Liver (tissue), 9 donors: ENCODE results near the gene TNFRSF8. TPM values are rescaled to one million over a fixed set of nuclear protein-coding genes. Genes with fewer than 3 reads are reported as not detected.
A peak's percentile ranks its signal among the peaks of the same experiment; 100 is the strongest.

Experiments
- DNase-seq: peaks from one replicate; pipeline ENCODE4 v3.0.0-alpha.2; 2017; ENCODE audit warnings: low spot score
- H3K27ac ChIP-seq, 2 donors: one replicate each; pipeline ENCODE4 v1.7.0; 2013; ENCODE audit warnings: inconsistent platforms in 2 of 2, low read length in 2 of 2, control low read depth in 1 of 2, low read depth in 1 of 2, mild to moderate bottlenecking in 1 of 2
- H3K27me3 ChIP-seq, 4 donors: one replicate each; pipeline versions ENCODE4 v1.6.1 to v1.7.0; 2013; ENCODE audit warnings: low read length in 3 of 4, inconsistent platforms in 1 of 4, mild to moderate bottlenecking in 1 of 4, moderate library complexity in 1 of 4; ENCODE audit not compliant: control insufficient read depth in 4 of 4, insufficient read depth in 4 of 4
- H3K36me3 ChIP-seq, 4 donors: one replicate each; pipeline versions ENCODE4 v1.6.1 to v1.7.0; 2013; ENCODE audit warnings: low read length in 3 of 4, mild to moderate bottlenecking in 3 of 4, low read depth in 1 of 4, moderate library complexity in 1 of 4; ENCODE audit not compliant: control insufficient read depth in 4 of 4, insufficient read depth in 3 of 4
- H3K4me1 ChIP-seq, 4 donors: one replicate each; pipeline versions ENCODE4 v1.6.1 to v1.7.0; 2013; ENCODE audit warnings: low read length in 3 of 4, mild to moderate bottlenecking in 3 of 4, moderate library complexity in 1 of 4; ENCODE audit not compliant: control insufficient read depth in 4 of 4, insufficient read depth in 4 of 4
- H3K4me3 ChIP-seq, 3 donors: one replicate each; pipeline versions ENCODE4 v1.6.1 to v1.7.0; 2013; ENCODE audit warnings: low read length in 3 of 3, control low read depth in 1 of 3, low read depth in 1 of 3, mild to moderate bottlenecking in 1 of 3
- H3K9ac ChIP-seq, 2 donors: one replicate each; pipeline ENCODE4 v1.7.0; 2013; ENCODE audit warnings: low read length in 2 of 2, mild to moderate bottlenecking in 2 of 2, moderate library complexity in 2 of 2, control low read depth in 1 of 2, low read depth in 1 of 2
- H3K9me3 ChIP-seq, 4 donors: one replicate each; pipeline versions ENCODE4 v1.6.1 to v1.7.0; 2013; ENCODE audit warnings: low read length in 3 of 4; ENCODE audit not compliant: control insufficient read depth in 4 of 4
- EGR1 ChIP-seq, 2 donors: IDR thresholded peaks; 2 replicates each; pipeline ENCODE4 v1.6.1; 2016 to 2018; ENCODE audit warnings: antibody characterized with exemption in 2 of 2, low read depth in 2 of 2
- FOXA1 ChIP-seq: IDR thresholded peaks from 2 replicates; pipeline ENCODE4 v1.6.1; 2016; ENCODE audit warnings: antibody characterized with exemption
- FOXA2 ChIP-seq: IDR thresholded peaks from 2 replicates; pipeline ENCODE4 v1.6.1; 2016; ENCODE audit warnings: antibody characterized with exemption
- GABPA ChIP-seq, 2 donors: IDR thresholded peaks in 1 of 2; conservative IDR thresholded peaks in 1 of 2; 2 replicates each; pipeline ENCODE4 v1.6.1; 2016; ENCODE audit warnings: antibody characterized with exemption in 2 of 2, mild to moderate bottlenecking in 1 of 2, moderate library complexity in 1 of 2
- HNF4A ChIP-seq, 2 donors: conservative IDR thresholded peaks; 2 replicates each; pipeline ENCODE4 v1.6.1; 2016; ENCODE audit warnings: antibody characterized with exemption in 2 of 2, mild to moderate bottlenecking in 2 of 2
- HNF4G ChIP-seq: IDR thresholded peaks from 2 replicates; pipeline ENCODE4 v1.6.1; 2016; ENCODE audit warnings: antibody characterized with exemption
- JUND ChIP-seq, 2 donors: IDR thresholded peaks; 2 replicates each; pipeline ENCODE4 v1.6.1; 2016; ENCODE audit warnings: antibody characterized with exemption in 2 of 2
- RAD21 ChIP-seq, 2 donors: IDR thresholded peaks; 2 replicates each; pipeline ENCODE4 v1.6.1; 2016; ENCODE audit warnings: antibody characterized with exemption in 2 of 2, mild to moderate bottlenecking in 2 of 2
- RXRA ChIP-seq, 2 donors: IDR thresholded peaks; 2 replicates each; pipeline ENCODE4 v1.6.1; 2017 to 2018; ENCODE audit warnings: antibody characterized with exemption in 2 of 2, mild to moderate bottlenecking in 1 of 2
- SP1 ChIP-seq: IDR thresholded peaks from 2 replicates; pipeline ENCODE4 v1.6.1; 2018; ENCODE audit warnings: antibody characterized with exemption, mild to moderate bottlenecking
- TAF1 ChIP-seq: conservative IDR thresholded peaks from 2 replicates; pipeline ENCODE4 v1.6.1; 2016; ENCODE audit warnings: antibody characterized with exemption, mild to moderate bottlenecking
- YY1 ChIP-seq: IDR thresholded peaks from 2 replicates; pipeline ENCODE4 v1.6.1; 2016; ENCODE audit warnings: antibody characterized with exemption, mild to moderate bottlenecking
- WGBS: extraction: QIAGEN DNeasy Blood & Tissue Kit; methylation state at CpG from one replicate; pipeline ENCODE4 v1.1.7; 2013; 5-methylcytosine and 5-hydroxymethylcytosine counted together
- polyA plus RNA-seq, 2 donors: library from polyadenylated mRNA; stranded (reverse) in 1 of 2; unstranded in 1 of 2; fragments of 200-250 nt in 1 of 2; fragments of >200 nt in 1 of 2; fragmentation: Nextera tagmentation in 1 of 2; extraction: Ambion mirVana in 1 of 2; gene quantifications; one replicate each; pipeline versions ENCODE4 v1.2.1 to v1.2.3, GENCODE V29; 2013 to 2015
- total RNA-seq, 2 donors: library from RNA; depleted of rRNA; stranded (reverse); fragments of >200 nt; gene quantifications; one replicate each; pipeline ENCODE4 v1.2.3, GENCODE V29; 2014
- TF ChIP-seq, protein P1 (sequence below): fragments of 150-350 bp; IDR thresholded peaks from 2 replicates; pipeline ENCODE4 v1.5.1; 2017; ENCODE audit warnings: improper control_type of control experiment, low read depth, low read length; ENCODE audit not compliant: missing input control
- TF ChIP-seq, protein P2 (sequence below): IDR thresholded peaks from 2 replicates; pipeline ENCODE4 v1.6.1; 2016; ENCODE audit warnings: antibody characterized with exemption
- TF ChIP-seq, protein P3 (sequence below): IDR thresholded peaks from 2 replicates; pipeline ENCODE4 v1.6.1; 2016; ENCODE audit warnings: antibody characterized with exemption, mild to moderate bottlenecking
- TF ChIP-seq, protein P4 (sequence below): IDR thresholded peaks from 2 replicates; pipeline ENCODE4 v1.6.1; 2016; ENCODE audit warnings: antibody characterized with exemption
- donor health status: healthy.
- donor health status: healthy.
- donor health status: healthy.
- donor health status: healthy.
- donor health status: healthy.

TNFRSF8 gene
- total and polyA plus RNA-seq, 4 donors: 0.08 to 0.19 (median 0.12) TPM

DNA sequence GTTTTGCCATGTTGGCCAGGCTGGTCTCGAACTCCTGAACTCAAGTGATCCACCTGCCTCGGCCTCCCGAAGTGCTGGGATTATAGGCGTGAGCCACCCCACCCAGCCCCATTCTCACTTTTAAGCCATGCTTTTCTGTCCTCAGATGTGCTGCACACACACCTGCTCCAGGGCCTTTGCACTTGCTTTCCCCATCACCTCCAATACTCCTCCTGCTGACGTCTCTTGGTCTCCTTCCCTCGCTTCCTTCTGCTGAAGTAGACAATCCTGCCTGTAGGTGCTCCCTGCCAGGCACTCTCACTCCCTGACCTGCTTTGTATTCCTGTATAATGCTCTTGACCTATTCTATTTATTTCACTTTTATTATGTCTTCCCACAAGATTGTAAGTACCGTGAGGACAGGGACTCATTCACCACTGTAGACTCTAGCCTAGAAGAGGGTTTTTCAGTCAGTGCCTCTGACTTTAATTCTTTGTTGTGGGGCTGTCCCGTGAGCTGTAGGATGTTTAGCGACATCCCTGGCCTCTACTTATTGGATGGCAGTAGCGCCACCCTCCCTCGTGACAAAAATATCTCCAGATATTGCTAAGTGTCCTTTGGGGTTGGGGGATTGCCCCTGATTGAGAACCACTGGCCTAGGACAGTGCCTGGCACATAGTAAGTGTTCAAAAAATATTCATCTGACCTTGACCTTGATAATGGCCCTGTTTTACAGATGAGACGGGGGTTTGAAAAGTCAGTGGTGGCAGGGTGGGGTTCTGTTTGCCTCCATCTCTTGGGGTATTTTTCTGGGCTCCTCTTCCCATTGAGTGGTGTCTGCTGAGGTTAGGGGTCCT lies 108.3 kb downstream of the TNFRSF8 start:
- Histone ChIP-seq H3K4me1 (peaks cover 8 to 73% (median 33%) of the 10 kb centered on the region in 4 donors), H3K36me3 (no peaks in the 10 kb centered on the region), H3K27me3 (no peaks in the 10 kb centered on the region), H3K9ac (no peak overlapping the region), H3K27ac (peak overlapping the region; percentile 30 to 53), H3K4me3 (no peak overlapping the region), H3K9me3 (no peaks in the 10 kb centered on the region)
- TF ChIP-seq JUND (IDR thresholded peaks at IDR 0.05): no peak
- TF ChIP-seq RXRA (IDR thresholded peaks at IDR 0.05): no peak
- no peak for TF ChIP-seq RAD21 (IDR thresholded peaks at IDR 0.05)
- no peak for TF ChIP-seq HNF4A (conservative IDR thresholded peaks at IDR 0.05)
- TF ChIP-seq HNF4G: no peak
- TF ChIP-seq, protein P1, sequence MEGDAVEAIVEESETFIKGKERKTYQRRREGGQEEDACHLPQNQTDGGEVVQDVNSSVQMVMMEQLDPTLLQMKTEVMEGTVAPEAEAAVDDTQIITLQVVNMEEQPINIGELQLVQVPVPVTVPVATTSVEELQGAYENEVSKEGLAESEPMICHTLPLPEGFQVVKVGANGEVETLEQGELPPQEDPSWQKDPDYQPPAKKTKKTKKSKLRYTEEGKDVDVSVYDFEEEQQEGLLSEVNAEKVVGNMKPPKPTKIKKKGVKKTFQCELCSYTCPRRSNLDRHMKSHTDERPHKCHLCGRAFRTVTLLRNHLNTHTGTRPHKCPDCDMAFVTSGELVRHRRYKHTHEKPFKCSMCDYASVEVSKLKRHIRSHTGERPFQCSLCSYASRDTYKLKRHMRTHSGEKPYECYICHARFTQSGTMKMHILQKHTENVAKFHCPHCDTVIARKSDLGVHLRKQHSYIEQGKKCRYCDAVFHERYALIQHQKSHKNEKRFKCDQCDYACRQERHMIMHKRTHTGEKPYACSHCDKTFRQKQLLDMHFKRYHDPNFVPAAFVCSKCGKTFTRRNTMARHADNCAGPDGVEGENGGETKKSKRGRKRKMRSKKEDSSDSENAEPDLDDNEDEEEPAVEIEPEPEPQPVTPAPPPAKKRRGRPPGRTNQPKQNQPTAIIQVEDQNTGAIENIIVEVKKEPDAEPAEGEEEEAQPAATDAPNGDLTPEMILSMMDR: no peak
- TF ChIP-seq EGR1 (IDR thresholded peaks at IDR 0.05; ENCODE audit: low read depth in 2 of 2): no peak
- no peak for TF ChIP-seq FOXA1
- no peak for TF ChIP-seq YY1
- DNase-seq: no peak
- WGBS: 88% methylated on average over 12 of the region's 12 CpGs

DNA sequence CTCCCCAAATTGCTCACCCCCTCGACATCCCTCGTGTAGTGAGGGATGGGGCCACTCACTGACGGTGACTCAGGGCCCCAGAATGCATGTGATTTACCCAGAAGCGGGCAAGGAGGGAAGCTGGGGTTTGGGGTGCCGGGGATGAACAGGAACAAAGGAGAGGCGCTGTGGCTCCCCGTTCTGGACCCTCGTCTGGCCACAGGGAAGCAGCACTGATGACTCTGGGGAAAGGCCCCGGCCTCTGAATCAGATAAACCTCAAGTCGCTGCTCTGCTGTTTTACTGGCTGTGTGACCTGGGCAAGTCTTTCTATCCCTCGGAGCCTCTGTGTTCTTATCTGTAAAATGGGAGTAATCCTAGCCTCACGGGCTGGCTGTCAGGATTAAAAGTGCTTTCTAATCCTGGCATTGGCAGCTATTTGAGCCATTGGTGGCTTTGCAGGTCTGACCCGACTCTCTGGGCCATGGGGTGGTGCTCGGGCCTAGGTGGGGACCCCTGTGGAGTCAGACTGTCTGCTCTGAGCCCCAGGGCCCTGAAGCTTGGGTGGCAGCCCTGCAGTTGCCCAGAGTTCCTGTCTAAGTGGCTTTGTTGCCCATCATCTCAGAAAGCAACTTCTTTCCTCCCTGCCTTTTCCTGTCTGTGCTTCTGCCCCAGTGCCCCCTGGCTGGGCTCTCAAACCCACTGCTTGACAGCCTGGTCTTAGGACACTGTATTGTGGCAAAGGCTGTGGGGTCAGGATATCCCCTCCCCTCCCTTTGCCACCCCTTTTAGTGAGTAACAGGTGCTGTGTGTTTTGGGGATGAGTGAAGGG lies 109.1 kb downstream of the TNFRSF8 start:
- Histone ChIP-seq H3K27me3 (no peaks in the 10 kb centered on the region), H3K36me3 (no peaks in the 10 kb centered on the region), H3K4me1 (peaks cover 11 to 71% (median 34%) of the 10 kb centered on the region in 4 donors), H3K9ac (peak overlapping the region in 1 of 2 donors; percentile 42), H3K9me3 (no peaks in the 10 kb centered on the region), H3K4me3 (no peak overlapping the region), H3K27ac (peak overlapping the region; percentile 53 to 74)
- 82% methylated on average over 14 of the region's 14 CpGs for WGBS
- DNase-seq: no peak
- TF ChIP-seq EGR1 (IDR thresholded peaks at IDR 0.05; ENCODE audit: low read depth in 2 of 2) (no peak), YY1 (no peak), TAF1 (no peak), GABPA (IDR thresholded peaks at IDR 0.05 in 1 of 2, conservative IDR thresholded peaks at IDR 0.05 in 1 of 2) (no peak), RXRA (IDR thresholded peaks at IDR 0.05) (no peak), FOXA2 (no peak), HNF4G (no peak), HNF4A (conservative IDR thresholded peaks at IDR 0.05) (no peak), RAD21 (IDR thresholded peaks at IDR 0.05) (no peak), JUND (IDR thresholded peaks at IDR 0.05) (no peak), FOXA1 (no peak), SP1 (no peak)
- TF ChIP-seq, protein P1: no peak
- TF ChIP-seq, protein P2, sequence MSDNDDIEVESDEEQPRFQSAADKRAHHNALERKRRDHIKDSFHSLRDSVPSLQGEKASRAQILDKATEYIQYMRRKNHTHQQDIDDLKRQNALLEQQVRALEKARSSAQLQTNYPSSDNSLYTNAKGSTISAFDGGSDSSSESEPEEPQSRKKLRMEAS: no peak
- TF ChIP-seq, protein P3, sequence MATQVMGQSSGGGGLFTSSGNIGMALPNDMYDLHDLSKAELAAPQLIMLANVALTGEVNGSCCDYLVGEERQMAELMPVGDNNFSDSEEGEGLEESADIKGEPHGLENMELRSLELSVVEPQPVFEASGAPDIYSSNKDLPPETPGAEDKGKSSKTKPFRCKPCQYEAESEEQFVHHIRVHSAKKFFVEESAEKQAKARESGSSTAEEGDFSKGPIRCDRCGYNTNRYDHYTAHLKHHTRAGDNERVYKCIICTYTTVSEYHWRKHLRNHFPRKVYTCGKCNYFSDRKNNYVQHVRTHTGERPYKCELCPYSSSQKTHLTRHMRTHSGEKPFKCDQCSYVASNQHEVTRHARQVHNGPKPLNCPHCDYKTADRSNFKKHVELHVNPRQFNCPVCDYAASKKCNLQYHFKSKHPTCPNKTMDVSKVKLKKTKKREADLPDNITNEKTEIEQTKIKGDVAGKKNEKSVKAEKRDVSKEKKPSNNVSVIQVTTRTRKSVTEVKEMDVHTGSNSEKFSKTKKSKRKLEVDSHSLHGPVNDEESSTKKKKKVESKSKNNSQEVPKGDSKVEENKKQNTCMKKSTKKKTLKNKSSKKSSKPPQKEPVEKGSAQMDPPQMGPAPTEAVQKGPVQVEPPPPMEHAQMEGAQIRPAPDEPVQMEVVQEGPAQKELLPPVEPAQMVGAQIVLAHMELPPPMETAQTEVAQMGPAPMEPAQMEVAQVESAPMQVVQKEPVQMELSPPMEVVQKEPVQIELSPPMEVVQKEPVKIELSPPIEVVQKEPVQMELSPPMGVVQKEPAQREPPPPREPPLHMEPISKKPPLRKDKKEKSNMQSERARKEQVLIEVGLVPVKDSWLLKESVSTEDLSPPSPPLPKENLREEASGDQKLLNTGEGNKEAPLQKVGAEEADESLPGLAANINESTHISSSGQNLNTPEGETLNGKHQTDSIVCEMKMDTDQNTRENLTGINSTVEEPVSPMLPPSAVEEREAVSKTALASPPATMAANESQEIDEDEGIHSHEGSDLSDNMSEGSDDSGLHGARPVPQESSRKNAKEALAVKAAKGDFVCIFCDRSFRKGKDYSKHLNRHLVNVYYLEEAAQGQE: no peak
- TF ChIP-seq, protein P4, sequence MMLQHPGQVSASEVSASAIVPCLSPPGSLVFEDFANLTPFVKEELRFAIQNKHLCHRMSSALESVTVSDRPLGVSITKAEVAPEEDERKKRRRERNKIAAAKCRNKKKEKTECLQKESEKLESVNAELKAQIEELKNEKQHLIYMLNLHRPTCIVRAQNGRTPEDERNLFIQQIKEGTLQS: no peak
